Osteoblast (primary cell): ENCODE measurements around the gene STAT5B. TPM values are rescaled to one million over a fixed set of nuclear protein-coding genes. Genes with fewer than 3 reads are reported as not detected.
"Not testable (repeated sequence)": the region's sequence is repeated elsewhere in the genome, so short reads cannot be mapped to it uniquely, and the experiment has no call there.

Experiments used
- DNase-seq: peaks from one replicate; pipeline ENCODE4 v3.0.0; 2011; ENCODE audit warnings: low spot score, mixed read lengths; ENCODE audit not compliant: insufficient read length; ENCODE audit errors: missing footprints
- H2AFZ ChIP-seq: 2 replicates; pipeline ENCODE4 v1.6.0; 2011; ENCODE audit warnings: mild to moderate bottlenecking, low read length
- H3K27ac ChIP-seq: 2 replicates; pipeline ENCODE4 v1.5.1; 2011; ENCODE audit warnings: mild to moderate bottlenecking, low read depth, low read length, moderate library complexity
- H3K27me3 ChIP-seq: 2 replicates; pipeline ENCODE4 v1.6.0; 2012; ENCODE audit warnings: mild to moderate bottlenecking, control low read depth, inconsistent platforms, low read length, moderate library complexity; ENCODE audit not compliant: insufficient read depth
- H3K36me3 ChIP-seq: 2 replicates; pipeline ENCODE4 v1.5.1; 2011; ENCODE audit warnings: mild to moderate bottlenecking, low read length, control low read depth, moderate library complexity; ENCODE audit not compliant: insufficient read depth
- H3K4me1 ChIP-seq: 2 replicates; pipeline ENCODE4 v1.5.1; 2011; ENCODE audit warnings: mild to moderate bottlenecking, low read length, control low read depth, moderate library complexity; ENCODE audit not compliant: insufficient read depth
- H3K4me2 ChIP-seq: 2 replicates; pipeline ENCODE4 v1.6.0; 2011; ENCODE audit warnings: mild to moderate bottlenecking, low read length; ENCODE audit not compliant: insufficient read depth
- H3K4me3 ChIP-seq: fragments of 200-600 bp; sonication (generic); 3 replicates; pipeline ENCODE4 v1.5.1; 2012; ENCODE audit warnings: mild to moderate bottlenecking, low read length, inconsistent platforms; ENCODE audit not compliant: insufficient read depth
- H3K79me2 ChIP-seq: 2 replicates; pipeline ENCODE4 v1.6.0; 2012; ENCODE audit warnings: mild to moderate bottlenecking, low read length, control low read depth, inconsistent platforms; ENCODE audit not compliant: insufficient read depth
- H3K9me3 ChIP-seq: 2 replicates; pipeline ENCODE4 v1.5.1; 2011; ENCODE audit warnings: low read depth, low read length, control low read depth
- H4K20me1 ChIP-seq: 2 replicates; pipeline ENCODE4 v1.6.0; 2012; ENCODE audit warnings: mild to moderate bottlenecking, low read length, control low read depth; ENCODE audit not compliant: insufficient read depth
- CTCF ChIP-seq: IDR thresholded peaks from 2 replicates; pipeline ENCODE4 v1.5.1; 2011; ENCODE audit warnings: mild to moderate bottlenecking, low read depth, low read length, moderate library complexity; ENCODE audit errors: extremely low read depth
- total RNA-seq: library from RNA; depleted of rRNA; stranded (reverse); fragments of >200 nt; gene quantifications from 2 replicates; pipeline ENCODE4 v1.2.3, GENCODE V29; 2012

STAT5B gene
- total RNA-seq, 1 donor: 22.8 TPM

- Histone ChIP-seq H3K4me1 (peaks cover 12% of the 10 kb centered on the region), H3K27me3 (no peaks in the 10 kb centered on the region), H3K36me3 (peaks cover 14% of the 10 kb centered on the region), H3K4me3 (no peak overlapping the region), H4K20me1 (peaks cover 8% of the 10 kb centered on the region), H3K79me2 (no peaks in the 10 kb centered on the region), H2AFZ (no peak overlapping the region), H3K27ac (no peak overlapping the region), H3K9me3 (no peaks in the 10 kb centered on the region), H3K4me2 (peak overlapping the region; percentile 29)
- no peak for DNase-seq
- TF ChIP-seq CTCF: no peak
These were observed 48.1 kb downstream of the STAT5B start for GRCh38 chr17:42227849-42228700.

GRCh38 chr17:42225646-42226045 lies 50.5 kb downstream of the STAT5B start:
- H3K9me3 ChIP-seq: no peaks in the 10 kb centered on the region
- H3K4me1 ChIP-seq: peaks cover 12% of the 10 kb centered on the region
- H3K36me3 ChIP-seq: peaks cover 21% of the 10 kb centered on the region
- H3K4me2 ChIP-seq: no peak overlapping the region
- no peak for TF ChIP-seq CTCF
- no peaks in the 10 kb centered on the region for H3K27me3 ChIP-seq
- no peak overlapping the region for H3K4me3 ChIP-seq
- no peaks in the 10 kb centered on the region for H3K79me2 ChIP-seq
- no peak for DNase-seq
- H3K27ac ChIP-seq: no peak overlapping the region
- no peak overlapping the region for H2AFZ ChIP-seq
- H4K20me1 ChIP-seq: peaks cover 8% of the 10 kb centered on the region

GRCh38 chr17:42224651-42225050 lies 51.5 kb downstream of the STAT5B start:
- Histone ChIP-seq H3K4me2 (no peak overlapping the region), H4K20me1 (peaks cover 8% of the 10 kb centered on the region), H3K27ac (no peak overlapping the region), H3K79me2 (no peaks in the 10 kb centered on the region), H3K9me3 (no peaks in the 10 kb centered on the region), H3K4me1 (peaks cover 12% of the 10 kb centered on the region), H3K4me3 (no peak overlapping the region), H3K27me3 (no peaks in the 10 kb centered on the region), H2AFZ (no peak overlapping the region), H3K36me3 (peaks cover 21% of the 10 kb centered on the region)
- DNase-seq: no peak
- TF ChIP-seq CTCF: no peak

- Histone ChIP-seq H3K4me1 (no peaks in the 10 kb centered on the region), H3K79me2 (no peaks in the 10 kb centered on the region), H4K20me1 (no peaks in the 10 kb centered on the region), H3K9me3 (no peaks in the 10 kb centered on the region), H3K4me3 (no peak overlapping the region), H3K27me3 (no peaks in the 10 kb centered on the region), H3K27ac (no peak overlapping the region), H3K36me3 (peaks cover 29% of the 10 kb centered on the region), H2AFZ (no peak overlapping the region), H3K4me2 (no peak overlapping the region)
- TF ChIP-seq CTCF: peak; percentile 85
- DNase-seq: peak; percentile 87
These were observed 54.1 kb downstream of the STAT5B start for GRCh38 chr17:42221886-42222745.

- H3K4me3 ChIP-seq: not testable (repeated sequence)
These were observed 56.9 kb downstream of the STAT5B start for GRCh38 chr17:42219280-42219679.

More at GRCh38 chr17:42219280-42219679, 56.9 kb downstream of the STAT5B start:
- H3K27ac ChIP-seq, H3K9me3 ChIP-seq, H3K4me2 ChIP-seq, H4K20me1 ChIP-seq, H3K79me2 ChIP-seq, H3K4me1 ChIP-seq, DNase-seq, H2AFZ ChIP-seq, H3K27me3 ChIP-seq: not testable (repeated sequence)
- H3K36me3 ChIP-seq: peaks cover 38% of the 10 kb centered on the region
